GM18519 (cell line): ENCODE measurements around the gene TAOK2.
"Not testable (repeated sequence)": the region's sequence is repeated elsewhere in the genome, so short reads cannot be mapped to it uniquely, and the experiment has no call there.

Experiments used
- ATAC-seq: cut with Tn5 transposase; IDR thresholded peaks from one replicate; pipeline ENCODE4 v1.9.1; 2021; ENCODE audit warnings: mild to moderate bottlenecking, moderate library complexity; ENCODE audit not compliant: unreplicated experiment, low FRiP score

TAOK2 gene

GRCh38 chr16:30000735-30001631 lies 27.3 kb downstream of the TAOK2 start:
- ATAC-seq, result no peak

DNA sequence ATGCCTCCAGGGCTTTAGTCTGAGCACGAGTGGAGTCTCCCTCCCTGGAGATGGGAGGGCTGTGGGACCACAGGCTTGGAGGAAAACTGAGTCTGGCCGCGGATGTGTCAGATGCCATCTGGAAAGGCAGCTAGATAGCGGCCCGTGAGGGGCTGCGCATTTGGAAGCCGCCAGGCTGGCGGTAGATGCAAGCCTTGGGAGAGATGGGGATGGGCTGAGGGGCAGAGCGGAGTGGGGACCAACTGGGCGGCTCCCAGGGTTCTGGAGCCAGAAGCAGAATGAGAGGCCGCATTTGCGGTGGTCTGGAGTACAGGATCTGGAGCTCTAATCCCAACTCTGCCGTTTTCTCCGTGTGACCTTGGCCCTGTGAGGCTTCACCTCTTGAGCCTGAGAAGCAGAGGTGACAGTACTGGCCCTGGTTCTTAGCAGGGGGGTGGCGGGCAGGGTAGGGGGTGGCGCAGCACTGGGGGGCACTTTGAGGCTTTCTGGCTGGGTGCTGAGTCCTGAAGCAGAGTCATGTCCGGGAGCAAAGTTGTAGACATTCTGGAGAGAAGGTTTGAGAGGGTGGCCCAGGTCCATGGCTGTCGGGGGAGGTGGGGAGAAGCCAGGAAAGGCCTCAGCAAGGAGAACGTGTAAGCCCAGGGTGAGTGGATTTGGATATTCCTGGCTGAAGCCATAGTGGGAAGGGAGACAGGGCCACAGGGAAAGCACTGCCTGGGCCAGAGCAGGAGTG lies 29.1 kb downstream of the TAOK2 start:
- ATAC-seq, result no peak

- ATAC-seq, result no peak
These were observed 30.2 kb downstream of the TAOK2 start for GRCh38 chr16:30003670-30004423.

DNA sequence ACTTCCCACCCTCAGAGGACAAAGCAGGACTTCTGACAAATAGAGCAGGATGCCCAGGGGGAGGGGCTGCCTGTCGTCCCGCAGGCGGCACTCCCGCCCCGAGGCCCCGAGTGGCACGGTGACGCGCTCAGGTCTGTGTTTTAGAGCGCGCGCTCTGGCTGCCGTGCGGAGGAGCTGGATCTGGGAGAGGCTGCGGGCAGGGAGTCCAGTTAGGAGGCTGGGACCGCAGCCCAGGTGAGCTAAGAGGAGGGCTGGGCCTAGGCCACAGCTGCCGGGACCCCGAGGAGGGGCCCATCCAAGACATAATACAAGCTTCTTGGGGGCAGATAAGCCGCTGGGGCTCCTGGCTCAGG lies 30.7 kb downstream of the TAOK2 start:
- ATAC-seq, result no peak

DNA sequence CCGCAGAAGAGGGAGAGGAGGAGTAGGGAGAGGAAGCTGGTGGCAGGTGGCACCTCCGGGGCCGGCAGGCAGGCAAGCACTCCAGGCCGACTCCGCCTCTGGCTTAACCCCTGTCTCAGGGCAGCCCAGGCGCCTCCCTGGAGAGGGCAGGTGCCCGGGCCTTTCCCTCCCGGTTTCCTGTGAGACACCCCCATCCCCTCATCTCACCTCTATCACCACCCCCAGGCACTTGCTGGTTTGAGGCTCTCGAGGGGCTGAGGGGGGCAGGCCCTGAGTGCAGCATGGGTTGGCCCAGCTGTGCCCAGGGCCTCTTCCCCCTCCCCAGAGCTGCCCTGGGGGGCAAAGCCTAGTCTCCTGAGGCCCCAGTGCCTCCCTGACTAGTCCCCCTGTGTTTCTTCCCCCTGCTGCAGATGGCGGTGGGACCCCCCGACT lies 31.2 kb downstream of the TAOK2 start:
- ATAC-seq, result no peak

DNA sequence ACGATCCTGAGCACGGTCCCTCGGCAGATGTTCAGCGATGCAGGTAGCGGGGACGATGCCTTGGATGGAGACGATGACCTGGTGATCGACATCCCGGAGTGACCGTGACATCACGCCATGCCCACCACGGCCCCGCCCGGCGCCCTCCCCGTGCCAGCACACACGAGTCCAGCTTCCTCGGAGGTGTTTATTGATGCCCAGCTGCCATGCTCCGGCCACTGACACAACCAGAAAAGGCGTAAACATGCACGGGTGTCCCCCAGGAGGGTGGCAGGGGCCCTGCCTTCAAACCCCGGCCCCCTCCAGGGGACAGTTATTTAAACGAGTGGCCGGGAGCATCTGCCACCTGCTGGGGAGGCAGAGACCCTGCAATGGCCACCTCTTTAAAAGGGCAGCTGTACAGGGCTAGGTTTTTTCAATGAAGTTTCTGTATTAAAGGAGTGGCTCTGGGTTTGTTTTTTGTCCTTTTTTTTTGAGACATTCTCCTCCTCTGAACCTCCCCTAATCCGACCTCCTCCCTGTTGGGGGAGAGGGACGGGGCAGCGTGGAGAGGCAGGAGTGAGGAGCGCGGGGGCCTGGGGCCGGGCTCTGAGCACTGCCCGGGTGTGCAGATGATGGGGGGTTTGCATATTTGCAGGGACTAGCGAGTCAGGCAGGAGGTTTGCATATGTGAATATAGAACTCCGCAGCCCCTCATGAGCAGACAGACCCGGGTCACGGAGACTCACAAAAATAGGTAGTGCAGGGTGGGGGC lies 31.9 kb downstream of the TAOK2 start:
- ATAC-seq, result no peak

DNA sequence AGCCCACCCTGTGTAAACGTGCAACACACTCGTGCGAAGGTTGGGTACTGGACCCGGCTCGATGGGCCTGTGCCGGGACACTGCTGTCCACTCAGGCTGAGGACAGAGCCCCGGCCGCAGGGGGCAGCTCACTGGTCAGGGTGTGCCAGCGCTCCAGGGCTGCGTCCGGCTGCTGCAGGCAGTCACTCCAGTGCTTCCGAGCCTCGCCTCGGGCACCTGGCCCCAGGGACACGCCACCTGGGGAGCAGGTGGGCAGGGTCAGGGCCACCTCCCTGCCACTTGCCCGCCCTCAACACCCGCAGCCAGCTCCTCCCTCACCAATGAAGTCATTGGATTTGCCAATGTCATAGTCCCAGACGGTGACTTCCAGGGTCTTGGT lies 32.4 kb downstream of the TAOK2 start:
- no peak for ATAC-seq

GRCh38 chr16:30006659-30007377 lies 33.1 kb downstream of the TAOK2 start:
- no peak for ATAC-seq

DNA sequence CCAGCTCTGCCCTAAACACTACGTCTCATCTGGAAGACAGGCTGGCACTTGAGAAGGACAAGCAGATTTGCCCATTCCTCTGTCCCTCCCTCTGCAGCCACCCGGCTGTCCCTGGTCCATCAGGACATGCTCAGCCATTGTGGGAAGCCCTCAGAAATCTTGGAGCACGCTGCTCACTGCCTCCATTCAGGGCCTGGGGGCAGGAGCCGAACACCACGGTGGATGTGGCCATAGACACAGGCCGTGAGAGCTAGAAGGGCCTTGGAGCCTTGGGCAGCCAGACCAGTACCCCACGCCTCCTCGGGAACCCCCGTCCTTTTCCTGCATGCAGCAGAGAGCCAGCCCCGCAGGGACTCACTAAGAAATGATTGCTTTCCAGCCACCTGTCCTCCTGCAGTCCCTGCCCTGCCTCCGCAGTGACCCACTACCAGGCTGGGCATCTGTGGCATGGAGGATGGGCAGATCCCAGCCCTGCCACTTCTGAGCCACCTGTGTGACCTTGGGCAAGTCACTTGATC lies 33.8 kb downstream of the TAOK2 start:
- ATAC-seq, result no peak

- ATAC-seq, result no peak
These were observed 35.6 kb downstream of the TAOK2 start for GRCh38 chr16:30009085-30009862.

GRCh38 chr16:30009990-30010843 lies 36.5 kb downstream of the TAOK2 start:
- no peak for ATAC-seq

DNA sequence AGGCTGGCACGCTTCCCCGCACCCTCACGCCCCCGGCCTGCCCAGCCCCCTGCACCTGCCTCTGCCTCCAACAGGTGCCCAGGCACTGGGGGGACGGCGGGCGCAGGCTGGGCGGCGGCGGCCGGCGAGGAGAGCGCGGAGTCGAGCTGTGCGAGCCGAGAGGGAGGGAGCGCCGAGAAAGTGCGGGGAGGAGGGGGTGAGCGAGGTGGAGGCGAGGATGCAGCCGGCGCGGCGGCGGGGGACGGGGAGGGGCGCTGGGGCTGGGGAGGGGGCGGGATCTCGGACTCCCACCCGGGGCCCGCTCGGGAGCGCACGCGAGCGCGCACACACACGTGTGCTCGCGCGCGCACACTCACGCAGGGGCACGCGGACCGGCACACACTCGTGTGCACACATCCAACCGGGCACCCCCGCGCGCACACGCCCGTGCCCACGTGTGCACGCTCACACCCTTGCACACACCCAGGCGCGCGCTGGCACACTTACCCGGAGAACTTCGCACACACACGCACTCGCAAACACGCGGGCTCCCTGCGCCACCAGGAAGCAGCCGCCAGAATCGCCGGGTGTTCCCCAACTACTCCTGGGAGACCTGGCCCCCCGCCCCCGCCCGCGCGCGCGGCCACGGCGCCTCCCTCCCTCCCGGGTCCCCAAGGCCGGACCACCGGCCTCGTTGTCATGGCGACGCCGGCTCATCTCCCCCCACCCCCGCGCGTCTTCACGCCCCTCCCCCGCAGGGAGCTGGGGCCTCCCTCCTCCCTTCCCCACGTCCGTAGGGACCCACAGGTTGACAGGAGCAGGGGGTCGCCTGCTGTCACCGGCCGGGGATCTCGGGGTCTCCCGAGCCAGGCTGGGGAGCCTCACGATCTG lies 37.4 kb downstream of the TAOK2 start, which contains the start of gene DOC2A:
DOC2A (minus strand) TSS at position 184 of the 870 bp plus-strand sequence. CDS start 805 bp downstream, outside the sequence.
- ATAC-seq, result no peak

GRCh38 chr16:30011714-30012504 lies 38.2 kb downstream of the TAOK2 start:
- ATAC-seq, result no peak

GRCh38 chr16:30012598-30012997 lies 38.9 kb downstream of the TAOK2 start:
- not testable (repeated sequence) for ATAC-seq

DNA sequence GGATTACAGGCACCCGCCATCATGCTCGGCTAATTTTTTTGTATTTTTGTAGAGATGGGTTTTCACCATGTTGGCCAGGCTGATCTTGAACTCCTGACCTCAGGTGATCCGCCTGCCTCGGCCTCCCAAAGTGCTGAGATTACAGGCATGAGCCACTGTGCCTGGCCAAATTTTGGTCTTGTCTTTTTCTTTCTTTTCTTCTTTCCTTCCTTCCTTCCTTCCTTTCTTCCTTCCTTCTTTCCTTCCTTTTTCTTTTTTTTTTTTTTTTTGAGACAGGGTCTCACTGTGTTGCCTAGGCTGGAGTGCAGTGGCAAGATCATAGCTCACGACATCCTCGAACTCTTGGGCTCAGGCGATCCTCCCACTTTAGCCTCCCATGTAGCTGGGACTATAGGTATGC lies 41.8 kb downstream of the TAOK2 start:
- not testable (repeated sequence) for ATAC-seq
